Prostate gland (tissue), 2 donors: ENCODE results near the gene DAPK3. TPM values are rescaled to one million over a fixed set of nuclear protein-coding genes. Genes with fewer than 3 reads are reported as not detected.
A peak's percentile ranks its signal among the peaks of the same experiment; 100 is the strongest.

ENCODE experiments used
- DNase-seq: peaks from one replicate; pipeline ENCODE4 v3.0.0-alpha.2; 2019; ENCODE audit warnings: low spot score
- H3K27ac ChIP-seq, 2 donors: fragments of 200-600 bp; sonication (generic); 2 replicates each; pipeline ENCODE4 v1.5.1; 2017 to 2019
- H3K27me3 ChIP-seq: fragments of 200-600 bp; sonication (generic); replicated peaks from 2 replicates; pipeline ENCODE4 v1.5.1; 2019; ENCODE audit not compliant: insufficient read depth
- H3K36me3 ChIP-seq, 2 donors: fragments of 200-600 bp; sonication (generic); 1 replicate in 1 of 2; 2 replicates in 1 of 2; pipeline versions ENCODE4 v1.5.1 to v1.8.1; 2017 to 2019
- H3K4me1 ChIP-seq: fragments of 200-600 bp; sonication (generic); replicated peaks from 2 replicates; pipeline ENCODE4 v1.5.1; 2019
- H3K4me3 ChIP-seq, 2 donors: fragments of 200-600 bp; sonication (generic); 2 replicates each; pipeline ENCODE4 v1.5.1; 2017 to 2019
- H3K9me3 ChIP-seq: fragments of 200-600 bp; sonication (generic); 2 replicates; pipeline ENCODE4 v1.5.1; 2017
- CTCF ChIP-seq, 4 experiments: fragments of 200-600 bp in 2 of 4; fragments of 450-650 bp in 2 of 4; sonication (generic) in 2 of 4; IDR thresholded peaks; 1 replicate in 3 of 4; 2 replicates in 1 of 4; pipeline ENCODE4 v1.5.1; 2016 to 2019; ENCODE audit warnings: antibody characterized with exemption in 4 of 4, mild to moderate bottlenecking in 2 of 4, moderate library complexity in 2 of 4
- POLR2A ChIP-seq: fragments of 450-650 bp; IDR thresholded peaks from one replicate; pipeline ENCODE4 v1.6.1; 2016; ENCODE audit warnings: antibody characterized with exemption, mild to moderate bottlenecking
- POLR2AphosphoS5 ChIP-seq: sonication (generic); formaldehyde crosslinking; IDR thresholded peaks from one replicate; pipeline ENCODE4 v1.6.1; 2017; ENCODE audit warnings: antibody characterized with exemption
- WGBS: methylation state at CpG from one replicate; pipeline ENCODE4 v1.1.5; 2018; 5-methylcytosine and 5-hydroxymethylcytosine counted together
- intact Hi-C: fragments of 100-400 bp; cut with DNase I; formaldehyde crosslinking; loops from one replicate; pipeline ENCODE4 v1.14.2; 2022
- total RNA-seq, 2 donors: library from RNA; depleted of rRNA; stranded (reverse); fragments of >200 nt; gene quantifications; one replicate each; pipeline ENCODE4 v1.1.0, GENCODE V29; 2016

DAPK3 gene
- total RNA-seq, 2 donors from 2014 or later, result 87.1 to 107 TPM

GRCh38 chr19:3995607-3996006 is 24.7 kb upstream of the DAPK3 start:
- no peak overlapping the region for H3K4me3 ChIP-seq
- H3K9me3 ChIP-seq, result no peaks in the 10 kb centered on the region
- H3K36me3 ChIP-seq, result no peaks in the 10 kb centered on the region
- intact Hi-C loops, result no loop called here
- H3K4me1 ChIP-seq, result no peaks in the 10 kb centered on the region
- H3K27ac ChIP-seq, result no peak overlapping the region
- no peak for TF ChIP-seq POLR2A
- TF ChIP-seq CTCF (IDR thresholded peaks at IDR 0.05), result no peak
- no peak for TF ChIP-seq POLR2AphosphoS5
- no peaks in the 10 kb centered on the region for H3K27me3 ChIP-seq
- 59% methylated on average over 6 of the region's 6 CpGs for WGBS
- no peak for DNase-seq

- Histone ChIP-seq H3K27ac (no peak overlapping the region), H3K36me3 (no peaks in the 10 kb centered on the region), H3K4me3 (no peak overlapping the region), H3K27me3 (no peaks in the 10 kb centered on the region), H3K4me1 (peaks cover 6% of the 10 kb centered on the region), H3K9me3 (no peaks in the 10 kb centered on the region)
- DNase-seq, result no peak
- intact Hi-C loops, result no loop called here
- 79% methylated on average over 3 of the region's 3 CpGs for WGBS
- TF ChIP-seq POLR2AphosphoS5 (no peak), CTCF (IDR thresholded peaks at IDR 0.05) (no peak), POLR2A (no peak)
These were observed 19.9 kb upstream of the DAPK3 start for GRCh38 chr19:3990815-3991117.

GRCh38 chr19:3987619-3988371 is 16.9 kb upstream of the DAPK3 start:
- Histone ChIP-seq H3K36me3 (peaks cover 8 to 10% of the 10 kb centered on the region in 2 donors), H3K27ac (no peak overlapping the region), H3K9me3 (no peaks in the 10 kb centered on the region), H3K4me1 (peaks cover 16% of the 10 kb centered on the region), H3K4me3 (no peak overlapping the region), H3K27me3 (no peaks in the 10 kb centered on the region)
- WGBS, result 9% methylated on average over 30 of the region's 30 CpGs
- DNase-seq, result peak; percentile 79
- no peak for TF ChIP-seq POLR2A
- TF ChIP-seq CTCF (IDR thresholded peaks at IDR 0.05), result peak; percentile 64 to 88 (median 82)
- peak; percentile 80 for TF ChIP-seq POLR2AphosphoS5
- intact Hi-C loops, result loop anchor here (5.0 kb wide), 2 partner anchors 220 to 225 kb away; partner anchors contain the start of genes APBA3 and MRPL54

GRCh38 chr19:3986260-3987041 is 15.6 kb upstream of the DAPK3 start:
- TF ChIP-seq POLR2A, result no peak
- peak; percentile 57 for TF ChIP-seq POLR2AphosphoS5
- peak; percentile 38 to 82 (median 56) for TF ChIP-seq CTCF (IDR thresholded peaks at IDR 0.05)
- Histone ChIP-seq H3K27ac (peak overlapping the region; percentile 97 to 98), H3K36me3 (peaks cover 21 to 24% of the 10 kb centered on the region in 2 donors), H3K4me1 (peaks cover 16% of the 10 kb centered on the region), H3K9me3 (no peaks in the 10 kb centered on the region), H3K4me3 (no peak overlapping the region), H3K27me3 (no peaks in the 10 kb centered on the region)
- 4% methylated on average over 21 of the region's 21 CpGs for WGBS
- intact Hi-C loops, result loop anchor here (5.0 kb wide), 2 partner anchors 221 to 224 kb away; partner anchors contain the start of genes APBA3 and MRPL54
- no peak for DNase-seq
